ENCODE results near the gene RAD51.

GRCh38 chr15:40776537-40777141 is 81.7 kb downstream of the RAD51 start:
- TF ChIP-seq, protein P1, sequence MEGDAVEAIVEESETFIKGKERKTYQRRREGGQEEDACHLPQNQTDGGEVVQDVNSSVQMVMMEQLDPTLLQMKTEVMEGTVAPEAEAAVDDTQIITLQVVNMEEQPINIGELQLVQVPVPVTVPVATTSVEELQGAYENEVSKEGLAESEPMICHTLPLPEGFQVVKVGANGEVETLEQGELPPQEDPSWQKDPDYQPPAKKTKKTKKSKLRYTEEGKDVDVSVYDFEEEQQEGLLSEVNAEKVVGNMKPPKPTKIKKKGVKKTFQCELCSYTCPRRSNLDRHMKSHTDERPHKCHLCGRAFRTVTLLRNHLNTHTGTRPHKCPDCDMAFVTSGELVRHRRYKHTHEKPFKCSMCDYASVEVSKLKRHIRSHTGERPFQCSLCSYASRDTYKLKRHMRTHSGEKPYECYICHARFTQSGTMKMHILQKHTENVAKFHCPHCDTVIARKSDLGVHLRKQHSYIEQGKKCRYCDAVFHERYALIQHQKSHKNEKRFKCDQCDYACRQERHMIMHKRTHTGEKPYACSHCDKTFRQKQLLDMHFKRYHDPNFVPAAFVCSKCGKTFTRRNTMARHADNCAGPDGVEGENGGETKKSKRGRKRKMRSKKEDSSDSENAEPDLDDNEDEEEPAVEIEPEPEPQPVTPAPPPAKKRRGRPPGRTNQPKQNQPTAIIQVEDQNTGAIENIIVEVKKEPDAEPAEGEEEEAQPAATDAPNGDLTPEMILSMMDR (IDR thresholded peaks at IDR 0.05 in 4 of 5, conservative IDR thresholded peaks at IDR 0.05 in 1 of 5) = no peak
- no peak for TF ChIP-seq POLR2A (IDR thresholded peaks at IDR 0.05)
